T-helper 9 cell (primary cell): ENCODE results near the gene FAM20A.
"Not testable (repeated sequence)": the region's sequence is repeated elsewhere in the genome, so short reads cannot be mapped to it uniquely, and the experiment has no call there.

ENCODE experiments used
- DNase-seq: peaks from one replicate; pipeline ENCODE4 v3.0.0-alpha.2; 2020

The FAM20A gene

DNA sequence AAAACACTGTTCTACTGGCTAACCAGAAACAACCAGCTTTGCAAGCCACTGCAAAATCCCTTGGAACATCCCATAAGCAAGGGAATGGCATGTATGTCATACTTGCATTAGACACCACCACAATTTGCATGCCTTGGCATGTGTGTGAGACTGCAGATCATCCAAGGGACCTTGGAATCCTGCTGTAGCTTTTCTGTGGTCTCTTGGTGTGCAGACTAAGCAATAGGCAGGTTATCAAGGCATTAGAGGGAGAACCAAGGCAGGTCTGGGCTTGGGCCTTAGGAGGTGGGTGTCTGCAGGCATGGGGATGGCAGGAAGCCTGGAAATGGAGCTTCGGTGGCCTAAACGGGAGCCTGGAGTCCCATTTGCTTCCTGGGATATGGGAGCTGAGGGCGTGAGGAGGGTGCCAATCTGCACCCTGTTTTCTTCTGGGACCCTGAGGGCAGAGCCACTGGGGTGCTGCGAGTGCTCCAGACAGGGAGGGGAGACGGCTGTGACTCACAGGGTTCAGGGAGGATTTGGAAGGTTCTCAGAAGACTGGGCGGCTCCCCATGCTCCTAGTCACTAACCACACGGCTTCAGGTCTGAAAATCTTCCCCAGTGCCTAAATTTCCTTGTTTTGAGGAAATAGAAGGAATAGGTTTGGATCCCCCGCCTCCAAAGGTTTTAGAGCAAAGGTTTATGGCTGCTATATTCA lies 36.6 kb downstream of the FAM20A start:
- DNase-seq, result no peak

DNA sequence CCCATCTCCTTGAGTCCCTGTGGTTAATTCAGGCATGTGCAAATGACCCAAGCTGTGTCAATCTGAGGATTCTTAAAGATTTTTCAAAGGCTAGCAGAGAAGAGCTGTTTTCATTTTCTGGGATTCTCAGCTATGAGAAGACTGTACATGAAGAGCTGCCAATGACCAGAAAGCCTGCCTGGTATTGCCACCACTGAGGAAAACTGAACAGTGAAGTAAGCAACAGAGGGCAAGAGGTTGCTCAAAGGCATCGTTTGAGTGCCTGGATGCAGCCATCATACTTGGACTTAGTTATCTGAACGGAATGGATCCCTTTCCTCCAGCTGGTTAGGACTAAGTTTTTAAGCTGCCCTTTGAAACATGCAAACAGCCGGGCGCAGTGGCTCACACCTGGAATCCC lies 38.4 kb downstream of the FAM20A start:
- DNase-seq, result no peak

DNA sequence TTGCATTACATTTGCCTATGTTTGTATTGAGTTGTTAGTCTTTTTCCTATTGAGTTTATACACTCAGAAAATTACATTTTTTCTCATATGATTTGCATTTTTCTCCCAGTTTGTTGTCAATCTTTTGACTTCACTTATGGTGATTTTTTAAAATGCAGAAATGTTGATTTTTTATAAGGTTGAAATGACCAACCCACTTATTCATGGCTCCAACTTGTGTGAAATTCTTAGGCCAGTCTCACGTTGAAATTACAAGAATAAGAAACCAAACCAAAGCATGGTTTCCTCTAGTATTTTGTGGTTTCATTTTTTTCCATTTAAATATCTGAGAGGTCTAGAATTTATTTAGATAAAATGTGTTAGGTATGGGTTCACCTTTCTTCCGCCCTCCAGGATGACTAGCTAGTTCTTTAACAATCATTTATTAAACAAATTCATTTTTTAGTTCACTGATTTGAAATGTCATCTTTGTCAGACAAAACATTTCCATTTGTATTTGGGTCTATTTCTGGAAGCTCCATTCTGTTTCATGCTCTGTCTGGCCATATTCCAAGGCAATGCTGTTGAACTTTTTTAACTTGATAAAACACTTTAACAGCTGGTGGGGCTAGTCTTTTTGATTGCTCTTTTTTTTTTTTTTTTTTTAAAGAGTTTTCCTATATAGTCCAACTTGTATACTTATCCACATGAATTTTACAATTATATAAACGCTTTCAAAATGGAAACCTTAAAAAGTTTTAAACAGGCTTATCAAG lies 40.0 kb downstream of the FAM20A start:
- no peak for DNase-seq

DNA sequence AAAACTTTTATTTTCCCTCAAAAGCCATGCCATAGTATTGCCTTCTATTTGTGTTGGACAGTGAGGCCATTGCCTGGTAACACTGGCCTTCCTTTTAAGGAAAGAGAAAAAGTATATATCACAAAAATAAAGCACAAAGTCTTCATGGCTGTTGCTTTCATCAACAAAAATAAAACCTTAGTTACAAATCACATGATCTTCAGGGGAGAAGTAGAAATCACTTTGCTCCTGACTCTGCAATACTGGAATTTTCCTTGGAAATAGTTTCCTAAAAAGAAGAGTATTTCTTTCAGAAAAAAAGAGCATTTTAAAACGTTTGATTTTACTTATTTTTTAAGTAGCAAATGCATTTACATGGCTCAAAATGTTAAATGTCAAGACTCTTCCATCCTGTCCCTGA lies 41.9 kb downstream of the FAM20A start:
- DNase-seq, result no peak

DNA sequence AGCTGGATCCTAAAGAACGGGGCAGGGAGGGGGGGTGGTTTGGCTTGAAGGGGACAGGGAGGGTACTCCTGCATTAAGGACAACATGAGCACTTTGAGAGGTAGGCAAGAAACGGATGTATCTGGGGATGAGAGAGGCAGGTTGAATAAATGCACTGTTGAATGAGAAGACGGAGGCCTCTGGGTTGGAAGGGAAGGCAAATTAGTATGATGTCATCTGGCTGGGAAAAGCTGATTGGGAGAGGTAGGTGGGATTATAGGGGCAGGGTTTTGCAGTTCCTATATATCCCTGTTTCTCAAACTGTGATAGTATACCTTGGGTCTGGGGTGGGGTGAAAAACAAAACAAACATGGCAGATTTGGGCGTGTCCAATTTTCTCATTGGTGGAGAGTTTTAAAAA lies 44.6 kb downstream of the FAM20A start:
- DNase-seq, result no peak

DNA sequence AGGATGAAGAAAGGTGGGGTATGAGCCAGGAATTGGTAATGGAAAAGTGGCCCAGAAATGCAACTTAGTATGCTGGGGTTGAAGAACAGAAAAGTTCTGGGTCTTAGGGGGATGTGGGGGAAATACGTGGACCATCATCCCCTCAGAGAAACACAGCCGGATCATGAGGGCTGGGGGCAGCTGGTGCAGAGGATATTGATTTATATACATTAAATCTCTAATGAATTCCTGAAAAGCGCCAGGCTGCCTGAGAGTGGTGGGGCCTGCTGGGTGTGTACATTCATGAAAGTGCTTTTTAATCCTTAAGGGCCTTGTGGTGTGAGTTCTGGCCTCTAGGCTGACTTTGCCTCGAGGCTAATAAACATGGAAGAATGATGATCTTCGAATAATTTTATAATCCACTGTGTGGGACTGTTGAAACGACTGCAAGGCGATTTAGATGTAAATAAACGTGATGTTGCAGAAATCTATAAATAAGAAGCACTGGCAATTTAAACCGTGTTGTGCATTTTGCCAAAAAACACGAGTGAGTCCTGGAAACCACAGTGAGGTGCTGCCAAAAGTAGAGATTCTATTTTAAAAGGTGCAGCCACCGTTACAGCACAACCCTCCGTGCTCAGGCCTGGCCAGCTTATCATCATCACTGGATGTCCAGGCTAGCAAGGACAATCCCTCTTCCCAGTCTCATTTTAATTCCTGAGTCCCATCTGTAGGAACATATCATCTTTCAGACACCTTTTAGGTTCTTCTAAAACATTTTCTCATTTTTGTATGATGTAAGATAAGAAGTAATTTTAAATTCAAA lies 56.9 kb downstream of the FAM20A start:
- no peak for DNase-seq

DNA sequence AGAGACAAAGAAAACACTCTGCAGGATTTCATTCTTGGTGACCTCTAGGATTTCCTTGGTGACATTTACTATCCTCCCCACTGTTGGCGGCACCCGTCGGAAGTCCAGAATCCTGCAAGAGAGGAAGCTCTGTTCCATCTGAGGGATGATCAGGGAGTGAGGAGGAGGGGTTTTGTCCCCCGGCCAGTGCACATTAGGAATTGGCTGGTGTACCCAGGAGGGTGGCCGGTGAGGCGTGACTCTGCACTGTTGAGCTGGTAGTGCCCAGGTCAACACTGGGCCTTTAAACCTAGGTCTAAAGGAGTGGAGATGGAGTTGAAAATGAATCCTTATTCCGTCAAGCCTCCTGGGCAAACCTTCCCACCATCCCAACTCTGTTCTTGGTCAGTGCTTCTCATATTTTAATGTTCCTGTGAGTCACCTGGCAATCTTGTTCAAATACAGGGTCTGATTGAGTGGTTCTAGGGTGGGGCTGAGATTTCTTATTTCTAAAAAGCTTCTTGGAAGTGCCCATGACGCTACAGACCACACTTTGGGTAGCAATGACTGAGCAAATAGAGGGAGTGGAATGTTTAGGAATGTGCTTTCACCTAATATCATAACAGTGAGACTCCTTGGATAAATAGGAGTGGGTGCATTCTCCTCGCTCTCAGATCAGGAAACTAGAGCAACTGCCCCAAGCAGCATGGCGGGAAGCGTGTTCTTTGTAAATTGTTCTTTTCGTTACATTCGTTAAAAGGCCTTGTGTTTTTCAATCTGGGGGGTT lies 58.3 kb downstream of the FAM20A start:
- no peak for DNase-seq

DNA sequence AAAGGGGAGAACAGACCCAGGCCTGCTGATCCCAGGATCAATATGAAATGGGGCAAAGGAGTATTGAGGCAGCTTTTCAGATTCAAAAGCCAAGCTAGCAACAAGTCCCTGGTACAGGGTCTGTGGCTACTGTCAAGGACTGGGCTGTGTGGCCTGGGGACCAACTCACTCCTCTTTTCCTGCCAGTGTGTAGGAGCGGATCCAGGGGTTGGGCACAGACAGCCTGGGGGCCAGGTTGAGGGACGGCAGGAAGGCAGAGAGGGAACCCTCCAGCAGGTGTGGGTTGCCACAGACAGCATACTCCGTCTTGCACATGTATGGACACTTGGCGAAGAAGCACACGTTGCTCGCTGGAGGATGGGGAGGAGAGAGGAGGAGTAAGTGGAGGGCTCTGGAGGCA lies 59.4 kb downstream of the FAM20A start:
- no peak for DNase-seq

DNA sequence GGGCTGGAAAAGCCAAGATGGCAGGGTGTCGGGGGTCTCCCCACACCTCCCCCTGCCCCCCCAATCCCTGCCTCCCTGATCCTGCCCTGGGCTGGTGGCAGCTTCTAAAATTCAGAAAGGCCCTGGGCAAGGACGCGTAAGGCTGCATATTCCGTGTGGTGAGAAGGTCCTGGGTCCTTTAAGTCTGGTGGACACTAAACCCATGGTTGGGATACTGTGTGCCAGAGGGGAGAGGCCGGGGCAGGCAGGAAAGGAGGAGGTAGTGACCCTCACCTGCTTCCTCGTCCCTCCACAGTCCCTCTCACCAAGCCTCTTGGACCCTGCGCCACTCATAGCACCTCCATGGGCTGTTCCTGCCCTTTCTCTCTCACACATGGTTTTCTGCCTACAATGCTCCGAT lies 60.2 kb downstream of the FAM20A start:
- DNase-seq, result no peak

DNA sequence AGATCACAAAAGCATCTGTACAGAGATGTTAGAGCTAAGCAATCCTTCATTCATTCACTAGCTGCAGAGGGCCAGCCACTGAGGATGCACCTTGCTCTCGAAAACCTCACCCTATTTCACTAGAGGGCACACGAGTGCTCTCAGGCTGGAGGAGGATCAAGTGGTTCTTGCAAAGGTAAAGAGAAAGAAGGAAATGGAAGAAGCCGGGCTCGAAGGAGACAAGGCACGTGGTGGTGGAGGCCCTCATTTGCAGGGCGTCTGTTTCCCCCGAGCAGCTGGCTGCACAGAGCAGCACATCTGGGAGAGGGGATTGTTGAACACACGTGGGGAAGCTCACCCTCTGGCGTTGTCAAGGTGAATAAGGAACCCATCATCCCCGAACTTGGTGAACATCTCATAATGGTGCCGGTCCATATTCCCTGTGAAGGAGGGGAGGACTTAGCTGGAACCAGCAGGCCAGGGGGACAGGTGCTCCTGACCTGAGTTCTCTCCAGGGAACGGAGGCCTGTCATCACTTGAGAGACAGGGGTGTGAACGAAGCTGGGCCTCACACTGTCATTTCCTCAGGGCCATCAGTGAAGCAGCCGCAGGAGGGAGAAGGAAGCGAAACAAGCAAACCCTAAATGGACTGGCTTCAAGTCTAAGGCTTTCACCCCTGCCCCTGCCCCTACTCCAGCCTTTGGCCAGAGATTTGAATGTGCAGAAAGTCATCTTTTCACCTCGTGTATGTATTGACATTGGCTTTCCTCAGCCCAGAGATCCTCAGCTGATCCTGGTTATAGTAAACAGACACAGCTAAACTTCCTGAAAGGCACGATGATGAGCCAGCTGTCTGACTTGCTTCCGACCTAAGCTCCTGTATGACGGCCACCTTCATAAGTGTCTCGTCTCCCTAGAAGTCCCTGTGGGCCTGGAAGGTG lies 61.4 kb downstream of the FAM20A start:
- DNase-seq, result no peak

DNA sequence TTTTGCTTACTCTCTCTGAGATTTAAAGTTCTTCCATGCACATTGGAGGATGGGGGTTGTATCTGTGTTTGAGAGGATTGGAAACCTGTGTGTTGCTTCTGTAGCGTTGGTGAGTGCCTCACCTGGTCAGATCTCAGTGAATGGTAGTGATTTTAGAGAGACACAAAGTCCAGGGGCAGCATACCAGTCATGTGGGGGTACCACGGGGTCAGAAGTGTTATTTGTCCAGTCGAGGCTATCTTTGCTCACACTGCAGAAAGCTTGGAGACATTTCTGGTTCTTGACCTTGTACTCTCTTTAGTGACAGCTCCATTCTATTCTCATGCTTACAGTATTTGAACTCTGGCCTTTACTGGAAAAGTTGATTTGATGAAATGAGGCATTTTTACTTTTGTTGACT lies 65.2 kb downstream of the FAM20A start:
- DNase-seq, result no peak

DNA sequence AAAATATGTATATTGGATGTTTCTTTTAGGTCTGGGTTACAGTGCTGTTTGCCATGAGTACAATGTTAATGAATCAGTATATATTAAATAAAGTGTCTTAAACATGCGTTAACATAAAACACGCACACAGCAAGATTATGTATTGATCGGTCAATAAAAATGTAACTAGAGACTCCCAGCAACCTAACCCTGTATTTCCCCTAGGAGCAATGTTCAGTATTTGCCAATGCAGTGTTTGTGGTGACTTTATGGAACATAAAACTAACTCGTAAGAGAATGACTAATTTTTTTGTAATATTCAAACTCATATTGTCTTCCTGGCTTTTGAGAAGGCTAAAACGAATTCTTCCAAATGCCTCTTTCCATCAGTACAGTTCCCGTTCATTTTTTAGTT lies 66.5 kb downstream of the FAM20A start:
- DNase-seq, result no peak

DNA sequence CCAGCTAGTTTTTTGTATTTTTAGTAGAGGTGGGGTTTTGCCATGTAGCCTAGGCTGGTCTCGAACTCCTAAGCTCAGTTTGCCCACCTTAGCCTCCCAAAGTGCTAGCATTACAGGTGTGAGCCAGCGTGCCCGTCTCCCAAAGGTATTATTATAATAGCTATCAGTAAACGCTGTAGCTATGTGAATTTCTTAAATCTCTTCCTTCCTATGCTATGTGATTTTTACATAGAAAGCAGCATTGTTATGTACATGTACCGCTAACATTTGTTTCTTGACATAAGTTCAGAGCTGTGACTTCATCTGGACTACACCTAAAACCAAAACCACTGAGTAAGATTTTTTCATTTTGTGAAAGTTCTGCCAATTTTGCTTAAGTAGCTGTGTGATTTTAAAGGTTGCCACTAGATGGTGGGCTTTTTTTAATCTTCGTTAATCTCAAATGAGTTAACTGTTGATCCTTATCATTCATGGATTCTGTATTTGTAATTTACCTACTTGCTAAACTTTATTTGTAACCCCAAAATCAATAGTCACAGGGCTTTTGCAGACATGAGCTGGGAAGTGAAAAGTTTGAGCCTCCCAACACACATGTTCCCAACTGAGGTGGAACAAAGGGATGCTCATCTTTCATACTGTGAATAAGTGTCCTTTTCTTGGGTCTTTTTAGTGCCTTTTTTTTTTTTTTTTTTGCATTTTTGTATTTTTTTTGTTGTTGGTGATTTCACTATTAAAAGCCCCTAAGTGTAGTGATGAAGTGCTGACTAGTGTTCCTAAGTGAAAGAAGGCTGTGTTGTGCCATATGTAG lies 67.1 kb downstream of the FAM20A start:
- no peak for DNase-seq

DNA sequence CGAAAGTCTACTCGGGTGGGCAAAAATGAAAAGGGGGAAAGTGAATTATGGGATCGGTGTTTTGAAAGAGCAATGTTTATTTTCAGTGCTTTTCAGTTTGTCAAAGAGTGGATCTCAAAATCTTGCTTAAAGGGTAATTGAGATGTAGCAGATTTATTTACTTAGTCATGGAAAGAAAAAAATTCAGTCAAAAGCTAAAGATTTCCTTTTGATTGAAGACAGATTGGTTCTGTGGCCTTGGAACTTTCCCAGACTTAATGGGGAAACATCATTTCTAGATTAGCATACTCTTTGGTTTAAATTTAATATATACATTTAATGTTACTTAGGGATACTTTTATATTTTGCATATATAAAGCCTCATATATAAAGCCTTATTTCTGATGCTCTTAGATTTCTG lies 68.3 kb downstream of the FAM20A start:
- DNase-seq, result no peak

DNA sequence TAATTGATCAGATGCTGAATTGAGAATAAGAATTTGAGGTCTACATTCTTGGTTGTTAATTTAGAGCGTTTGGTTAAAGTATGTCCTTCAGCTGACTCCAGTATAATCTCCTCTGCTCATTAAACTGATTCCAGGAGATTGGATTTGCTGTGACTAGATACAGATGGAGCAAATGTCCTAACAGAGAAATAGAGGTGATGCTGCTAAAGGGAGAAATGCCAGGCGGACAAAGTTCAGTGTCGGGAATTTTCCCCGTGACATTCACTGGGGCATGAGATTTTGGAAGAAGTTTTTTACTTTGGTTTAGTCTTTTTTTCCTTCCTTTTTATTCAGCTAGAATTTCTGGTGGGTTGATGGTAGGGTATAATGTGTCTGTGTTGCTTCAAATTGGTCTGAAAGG lies 69.9 kb downstream of the FAM20A start:
- DNase-seq, result no peak

DNA sequence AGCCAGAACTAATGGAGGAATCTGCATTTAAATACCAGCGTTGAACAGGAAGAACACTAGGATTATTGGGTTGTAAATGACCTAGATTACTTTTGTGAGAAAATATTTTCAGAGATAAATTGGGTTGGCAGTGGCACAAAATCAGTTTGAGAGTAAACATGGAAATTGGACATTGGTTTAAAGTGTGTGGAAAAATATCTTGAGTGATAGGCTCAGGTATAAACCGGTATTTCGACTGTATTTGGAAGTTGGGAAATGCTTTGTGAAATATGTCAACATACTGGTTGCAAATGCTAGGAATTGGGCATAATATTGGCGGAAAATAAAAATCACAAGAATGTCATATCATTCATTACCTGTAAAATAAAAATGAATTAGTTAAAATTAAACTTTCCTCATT lies 73.9 kb downstream of the FAM20A start:
- no peak for DNase-seq

DNA sequence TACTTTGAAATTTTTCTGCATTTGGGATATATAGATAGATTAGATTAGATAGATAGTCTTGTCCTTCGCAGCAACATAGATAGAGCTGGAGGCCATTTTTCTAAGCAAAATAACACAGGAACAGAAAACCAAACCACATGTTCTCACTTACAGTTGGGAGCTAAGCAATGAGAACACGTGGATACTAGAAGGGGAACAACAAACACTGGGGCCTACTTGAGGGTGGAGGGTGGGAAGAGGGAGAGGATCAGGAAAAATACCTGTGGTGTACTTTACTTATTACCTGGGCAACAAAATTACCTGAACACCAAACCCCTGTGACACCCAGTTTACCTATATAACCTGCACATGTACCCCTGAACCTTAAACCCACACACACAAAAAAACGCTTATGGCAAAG lies 74.6 kb downstream of the FAM20A start:
- DNase-seq, result no peak

DNA sequence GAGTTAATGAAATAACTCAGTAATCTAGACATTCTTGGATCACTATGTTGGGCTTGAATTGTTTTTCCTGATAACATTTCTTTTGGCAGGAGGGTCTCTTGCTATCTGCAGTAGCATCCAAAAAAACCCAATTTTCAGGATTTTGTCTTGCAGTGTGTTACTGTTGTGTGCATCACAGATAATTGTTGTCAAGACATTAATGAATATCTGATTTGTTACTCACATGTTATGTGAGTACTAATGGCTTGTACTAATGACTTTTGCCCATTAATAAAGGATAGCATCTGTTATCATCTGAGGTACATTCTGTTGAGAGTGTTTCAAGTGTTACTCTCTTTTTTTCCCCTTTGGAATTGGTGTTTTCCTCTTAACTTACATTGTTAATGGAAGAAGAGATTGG lies 78.9 kb downstream of the FAM20A start:
- DNase-seq, result no peak

DNA sequence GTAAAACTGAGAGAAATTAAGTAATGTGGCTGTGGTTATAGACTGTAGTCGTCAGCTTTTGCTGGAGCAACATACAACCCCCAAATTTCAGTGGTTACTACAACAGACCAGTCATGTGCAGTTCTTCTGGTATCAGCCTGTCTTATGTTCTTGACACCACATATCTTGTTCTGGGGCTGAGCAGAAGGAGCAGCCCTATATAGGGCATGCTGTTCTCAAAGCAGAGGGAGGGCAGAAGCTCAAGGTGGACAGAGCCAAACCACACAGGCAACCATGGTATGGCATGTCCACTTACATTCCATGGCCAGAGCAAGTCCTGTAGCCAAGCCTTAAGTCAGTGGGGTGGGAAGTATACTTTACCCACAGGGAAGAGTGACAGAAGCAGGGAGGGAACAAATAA lies 81.3 kb downstream of the FAM20A start:
- no peak for DNase-seq

DNA sequence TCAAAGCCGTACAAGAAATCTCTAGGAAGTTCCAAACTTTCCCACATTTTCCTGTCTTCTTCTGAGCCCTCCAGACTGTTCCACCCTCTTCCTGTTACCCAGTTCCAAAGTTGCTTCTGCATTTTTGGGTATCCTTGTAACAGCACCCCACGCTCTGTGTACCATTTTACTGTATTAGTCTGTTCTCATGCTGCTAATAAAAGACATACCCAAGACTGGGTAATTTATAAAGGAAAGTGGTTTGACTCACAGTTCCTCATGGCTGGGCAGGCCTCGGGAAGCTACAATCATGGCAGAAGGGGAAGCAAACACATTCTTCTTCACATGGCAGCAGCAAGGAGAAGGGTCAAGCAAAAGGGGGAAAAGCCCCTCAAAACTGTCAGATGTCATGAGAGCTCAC lies 82.1 kb downstream of the FAM20A start:
- DNase-seq, result not testable (repeated sequence)
